GM13976 (cell line): Measurements from ENCODE around the gene EDN1.

ENCODE experiments used
- DNase-seq: peaks from one replicate; pipeline ENCODE4 v3.0.0; 2012; ENCODE audit warnings: low spot score
- CTCF ChIP-seq: IDR thresholded peaks from 2 replicates; pipeline ENCODE4 v1.5.1; 2012; ENCODE audit warnings: borderline replicate concordance, mild to moderate bottlenecking; ENCODE audit not compliant: insufficient read depth; ENCODE audit errors: extremely low read depth, missing control alignments, control extremely low read depth
- in situ Hi-C: fragments of 300-500 bp; cut with MboI; formaldehyde crosslinking; loops from one replicate; pipeline ENCODE4 v1.12.0; 2022; ENCODE audit warnings: low sequenced_read_pairs, mixed read lengths, inconsistent platforms; ENCODE audit not compliant: unreplicated experiment

EDN1 gene

GRCh38 chr6:12289933-12290820 is at the start of gene EDN1:
Gene EDN1 (plus strand): TSS chr6:12290361. CDS start chr6:12290630, 269 bp downstream.
- DNase-seq, result peak; percentile 76
- TF ChIP-seq CTCF, result peak; percentile 69
- in situ Hi-C loops, result loop anchor here (10.0 kb wide), 1 partner anchor 315 kb away; no protein-coding TSS in a partner anchor

- DNase-seq, result no peak
- in situ Hi-C loops, result no loop called here
- TF ChIP-seq CTCF, result no peak
These were observed 48.5 kb upstream of the EDN1 start for GRCh38 chr6:12241493-12242175.

GRCh38 chr6:12243169-12243568 is 47.0 kb upstream of the EDN1 start:
- no peak for DNase-seq
- no peak for TF ChIP-seq CTCF
- in situ Hi-C loops, result no loop called here

- no peak for DNase-seq
- in situ Hi-C loops, result no loop called here
- TF ChIP-seq CTCF, result no peak
These were observed 44.8 kb upstream of the EDN1 start for GRCh38 chr6:12245360-12245759.

- DNase-seq, result no peak
- in situ Hi-C loops, result no loop called here
- no peak for TF ChIP-seq CTCF
These were observed 44.1 kb upstream of the EDN1 start for GRCh38 chr6:12245763-12246718.

- in situ Hi-C loops, result no loop called here
These were observed 43.3 kb upstream of the EDN1 start for GRCh38 chr6:12246900-12247299.

More at GRCh38 chr6:12246900-12247299, 43.3 kb upstream of the EDN1 start:
- DNase-seq, result no peak
- TF ChIP-seq CTCF, result no peak
